Stimulated activated CD8-positive, alpha-beta memory T cell treated with anti-CD3 and anti-CD28 coated beads, Interleukin-7, amount 100 ng/mL, for 4 hours (primary cell): ENCODE results near the gene MATK.

Source experiments
- DNase-seq, 2 donors: peaks; one replicate each; pipeline ENCODE4 v3.0.0-alpha.2; 2020; ENCODE audit warnings: low read depth in 2 of 2

Gene MATK

DNA sequence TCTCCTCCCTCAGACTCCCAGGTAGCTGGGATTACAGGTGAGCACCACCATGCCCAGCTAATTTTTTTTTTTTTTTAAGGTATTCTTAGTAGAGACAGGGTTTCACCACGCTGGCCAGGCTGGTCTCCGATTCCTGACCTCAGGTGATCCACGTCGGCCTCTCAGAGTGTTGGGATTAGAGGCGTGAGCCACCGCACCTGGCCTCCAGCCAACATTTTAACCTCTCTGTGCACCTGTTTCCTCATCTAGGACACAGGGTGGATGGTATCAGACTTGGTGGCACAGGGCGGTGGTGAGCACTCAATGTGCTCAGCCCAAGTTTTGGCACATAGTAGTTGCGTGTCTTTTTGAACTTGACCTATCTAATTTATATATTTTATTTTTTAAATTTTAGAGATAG lies 37.2 kb downstream of the MATK start:
- no peak for DNase-seq

DNA sequence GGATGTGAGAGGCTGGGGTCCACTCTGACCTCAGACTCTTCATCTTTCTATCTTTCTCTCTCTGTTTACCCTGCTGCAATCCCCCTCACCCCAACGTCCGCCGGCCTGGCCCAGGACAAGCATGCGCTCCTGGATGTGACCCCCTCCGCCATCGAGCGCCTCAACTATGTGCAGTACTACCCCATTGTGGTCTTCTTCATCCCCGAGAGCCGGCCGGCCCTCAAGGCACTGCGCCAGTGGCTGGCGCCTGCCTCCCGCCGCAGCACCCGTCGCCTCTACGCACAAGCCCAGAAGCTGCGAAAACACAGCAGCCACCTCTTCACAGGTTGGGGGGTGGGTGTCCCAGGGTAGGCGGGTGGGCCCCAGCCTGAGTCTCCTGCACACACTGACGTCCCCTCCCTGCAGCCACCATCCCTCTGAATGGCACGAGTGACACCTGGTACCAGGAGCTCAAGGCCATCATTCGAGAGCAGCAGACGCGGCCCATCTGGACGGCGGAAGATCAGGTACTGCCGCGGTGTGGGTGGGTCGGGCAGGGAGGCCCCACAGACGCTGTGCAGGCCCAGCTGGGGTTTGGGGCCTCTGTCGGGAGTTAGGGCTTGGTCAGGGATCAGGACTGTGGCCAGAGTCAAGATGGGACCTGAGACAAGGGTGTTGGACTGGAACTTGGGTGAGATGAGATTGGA lies 39.7 kb downstream of the MATK start:
- no peak for DNase-seq

DNA sequence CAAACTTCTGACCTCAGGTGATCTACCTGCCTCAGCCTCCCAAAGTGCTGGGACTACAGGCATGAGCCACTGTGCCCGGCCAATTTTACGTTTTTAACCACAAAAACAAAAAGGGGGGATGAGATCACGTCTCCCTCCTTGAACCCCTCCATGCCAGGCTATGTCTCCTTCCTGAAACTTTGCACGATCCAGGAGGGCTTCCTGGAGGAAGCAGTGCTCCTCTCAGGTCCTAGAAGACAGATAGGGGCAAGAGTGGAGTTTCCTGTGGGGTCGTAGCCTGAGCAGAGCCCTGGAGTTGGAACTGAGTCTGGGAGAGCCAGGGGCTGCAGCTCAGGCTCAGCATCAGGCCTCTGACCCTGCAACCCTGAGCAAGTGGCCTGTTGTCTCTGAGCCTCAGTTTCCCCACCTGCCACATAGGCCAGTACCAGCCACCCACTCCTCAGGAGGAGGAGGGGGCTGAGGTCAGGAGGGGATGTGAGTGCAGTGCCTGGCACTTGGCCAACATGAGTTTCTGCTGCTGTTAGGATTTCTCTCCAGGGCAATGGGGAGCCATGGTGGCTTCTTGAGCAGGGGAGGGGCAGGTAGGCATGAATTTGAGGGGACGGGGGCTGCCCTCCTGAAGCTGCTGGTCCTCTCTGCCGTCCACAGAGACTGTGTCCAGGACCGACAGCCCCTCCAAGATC lies 40.7 kb downstream of the MATK start:
- no peak for DNase-seq

DNA sequence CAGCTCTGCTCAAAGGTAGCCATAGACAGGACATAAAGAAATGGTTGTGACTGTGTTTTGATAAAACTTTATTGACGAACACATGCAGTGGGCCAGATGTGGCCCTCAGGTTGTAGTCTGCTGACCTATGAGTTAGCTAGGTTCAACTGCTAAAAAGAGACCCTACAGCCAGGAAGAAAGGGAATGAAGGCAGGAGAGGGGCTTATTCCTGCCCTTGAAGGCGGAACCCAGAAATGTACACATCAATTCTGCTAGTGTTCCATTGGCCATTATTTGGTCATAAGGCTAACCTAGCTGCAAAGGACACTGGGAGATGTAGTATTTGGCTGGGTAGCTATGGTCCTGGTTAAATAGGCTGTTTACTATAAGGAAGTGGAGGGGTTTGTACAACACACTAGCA lies 42.7 kb downstream of the MATK start:
- no peak for DNase-seq

DNA sequence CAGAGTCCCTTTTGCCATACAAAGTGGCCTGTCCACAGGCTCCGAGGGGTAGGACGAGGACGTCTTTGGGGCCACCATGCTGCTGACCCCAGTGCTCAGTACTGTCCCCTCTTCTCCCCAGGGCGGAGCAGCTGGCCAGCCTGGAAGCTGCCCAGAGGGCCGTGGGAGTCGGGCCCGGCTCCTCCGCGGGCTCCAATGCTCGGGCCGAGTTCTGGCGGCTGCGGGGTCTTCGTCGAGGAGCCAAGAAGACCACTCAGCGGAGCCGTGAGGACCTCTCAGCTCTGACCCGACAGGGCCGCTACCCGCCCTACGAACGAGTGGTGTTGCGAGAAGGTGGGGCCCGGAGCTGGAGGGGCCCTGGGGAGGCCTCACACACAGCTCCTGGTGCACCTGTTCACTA lies 45.8 kb downstream of the MATK start:
- DNase-seq = no peak

DNA sequence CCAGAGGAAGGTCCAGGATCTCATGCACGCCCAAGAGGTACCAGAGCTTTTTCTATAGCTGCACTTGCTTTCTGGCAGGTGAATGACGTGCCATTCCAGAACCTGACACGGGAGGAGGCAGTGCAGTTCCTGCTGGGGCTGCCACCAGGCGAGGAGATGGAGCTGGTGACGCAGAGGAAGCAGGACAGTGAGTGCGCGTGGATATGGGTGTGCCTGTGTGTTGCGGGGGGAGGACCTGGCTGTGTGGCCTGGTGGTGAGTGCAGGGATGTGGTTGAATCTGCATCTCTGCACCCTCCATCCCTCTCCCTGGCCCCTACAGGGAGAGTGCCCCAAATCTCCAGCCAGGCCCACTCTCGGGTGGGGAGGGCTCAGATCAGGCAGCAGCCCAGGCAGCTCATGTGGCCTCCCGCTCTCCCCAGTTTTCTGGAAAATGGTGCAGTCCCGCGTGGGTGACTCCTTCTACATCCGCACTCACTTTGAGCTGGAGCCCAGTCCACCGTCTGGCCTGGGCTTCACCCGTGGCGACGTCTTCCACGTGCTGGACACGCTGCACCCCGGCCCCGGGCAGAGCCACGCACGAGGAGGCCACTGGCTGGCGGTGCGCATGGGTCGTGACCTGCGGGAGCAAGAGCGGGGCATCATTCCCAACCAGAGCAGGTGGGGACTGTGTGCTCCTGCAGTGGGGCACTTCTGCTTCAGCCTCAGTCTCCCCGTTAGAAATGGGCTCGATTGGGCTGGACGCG lies 47.5 kb downstream of the MATK start:
- DNase-seq = no peak

DNA sequence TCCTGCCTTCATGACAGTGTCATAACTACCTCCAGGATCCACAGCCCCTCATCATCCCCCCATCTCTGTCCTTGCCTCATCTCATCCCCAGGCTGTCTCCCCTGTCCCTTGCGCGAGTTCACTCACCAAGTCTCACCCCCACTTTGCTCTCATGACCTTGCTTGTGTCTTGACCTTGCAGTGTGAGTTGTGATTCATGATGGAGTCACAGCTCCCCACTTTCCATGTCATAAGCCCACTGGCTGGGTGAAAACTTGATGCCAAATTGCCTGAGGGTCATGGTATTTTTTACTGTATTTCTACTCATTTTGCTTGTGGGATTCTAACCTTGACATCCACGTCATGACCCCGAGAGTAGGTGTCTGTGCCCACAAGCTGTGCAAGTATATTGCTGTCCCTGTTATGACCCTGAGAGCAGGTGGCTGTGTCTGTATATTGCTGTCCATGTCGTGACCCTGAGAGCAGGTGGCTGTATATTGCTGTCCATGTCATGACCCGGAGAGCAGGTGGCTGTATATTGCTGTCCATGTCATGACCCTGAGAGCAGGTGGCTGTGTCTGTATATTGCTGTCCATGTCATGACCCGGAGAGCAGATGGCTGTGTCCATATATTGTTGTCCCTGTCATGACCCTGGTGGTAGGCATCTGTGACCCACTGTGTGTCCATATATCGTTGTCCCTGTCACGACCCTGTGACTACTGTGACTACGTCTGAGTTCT lies 48.5 kb downstream of the MATK start:
- DNase-seq = no peak

DNA sequence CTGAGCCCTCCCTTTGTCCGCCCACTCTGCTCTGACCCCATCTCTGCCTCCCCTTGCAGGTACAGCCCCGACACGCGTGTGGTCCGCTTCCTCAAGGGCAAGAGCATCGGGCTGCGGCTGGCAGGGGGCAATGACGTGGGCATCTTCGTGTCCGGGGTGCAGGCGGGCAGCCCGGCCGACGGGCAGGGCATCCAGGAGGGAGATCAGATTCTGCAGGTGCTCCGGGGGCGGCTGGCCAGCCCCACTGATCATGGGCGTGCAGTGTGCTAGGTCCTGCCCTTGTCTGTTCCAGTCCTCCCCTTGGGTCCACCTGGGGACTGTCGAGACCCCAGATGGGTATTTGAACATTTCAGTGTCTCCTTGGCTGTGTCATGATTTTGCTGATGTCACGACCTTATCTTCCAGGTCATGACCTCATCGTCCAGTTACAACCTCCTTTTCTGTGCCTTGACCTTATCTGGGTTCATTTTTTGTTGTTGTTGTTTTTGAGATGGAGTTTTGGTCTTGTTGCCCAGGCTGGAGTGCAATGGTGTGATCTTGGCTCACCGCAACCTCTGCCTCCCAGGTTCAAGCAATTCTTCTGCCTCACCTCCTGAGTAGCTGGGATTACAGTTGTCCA lies 50.0 kb downstream of the MATK start:
- no peak for DNase-seq

DNA sequence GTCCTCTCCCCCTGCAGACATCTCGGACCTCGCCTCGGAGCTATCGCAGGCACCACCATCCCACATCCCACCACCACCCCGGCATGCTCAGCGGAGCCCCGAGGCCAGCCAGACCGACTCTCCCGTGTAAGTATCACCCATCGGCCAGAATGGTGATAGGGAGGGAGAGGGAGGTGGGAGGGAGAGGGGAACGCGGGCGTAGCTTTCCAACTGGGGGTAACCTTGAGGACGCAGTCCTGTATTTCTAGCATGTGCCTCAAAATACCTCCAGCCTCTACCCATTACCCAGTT lies 51.9 kb downstream of the MATK start:
- DNase-seq = no peak

DNA sequence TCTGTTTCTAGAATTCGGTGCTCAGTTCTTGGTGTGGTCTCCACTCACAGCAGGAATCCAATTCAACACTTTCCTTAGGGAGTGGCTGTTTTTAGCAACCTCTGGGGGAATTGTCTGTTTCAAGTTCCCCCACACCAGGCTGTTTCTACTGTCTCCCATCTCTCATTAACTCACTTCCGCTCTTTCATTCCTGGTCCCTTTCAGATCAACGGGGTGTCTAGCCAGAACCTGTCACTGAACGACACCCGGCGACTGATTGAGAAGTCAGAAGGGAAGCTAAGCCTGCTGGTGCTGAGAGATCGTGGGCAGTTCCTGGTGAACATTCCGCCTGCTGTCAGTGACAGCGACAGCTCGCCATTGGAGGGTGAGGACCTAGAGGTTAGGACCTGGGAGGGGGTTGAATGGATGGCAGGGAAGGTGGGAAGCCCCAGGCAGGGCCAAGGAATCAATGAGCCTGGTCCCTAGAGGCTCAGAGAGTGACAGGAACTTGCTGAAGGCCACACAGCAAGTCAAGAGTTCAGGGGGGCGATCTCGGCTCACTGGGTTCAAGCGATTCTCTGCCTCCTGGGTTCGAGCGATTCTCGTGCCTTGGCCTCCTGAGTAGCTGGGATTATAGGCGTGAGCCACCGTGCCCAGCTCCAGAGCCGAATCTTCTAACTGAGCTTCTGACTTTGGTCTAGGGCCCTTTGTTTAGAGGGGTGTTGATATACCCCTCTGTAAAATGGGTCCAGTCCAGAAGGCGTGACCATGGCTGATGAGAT lies 52.5 kb downstream of the MATK start:
- DNase-seq = no peak

DNA sequence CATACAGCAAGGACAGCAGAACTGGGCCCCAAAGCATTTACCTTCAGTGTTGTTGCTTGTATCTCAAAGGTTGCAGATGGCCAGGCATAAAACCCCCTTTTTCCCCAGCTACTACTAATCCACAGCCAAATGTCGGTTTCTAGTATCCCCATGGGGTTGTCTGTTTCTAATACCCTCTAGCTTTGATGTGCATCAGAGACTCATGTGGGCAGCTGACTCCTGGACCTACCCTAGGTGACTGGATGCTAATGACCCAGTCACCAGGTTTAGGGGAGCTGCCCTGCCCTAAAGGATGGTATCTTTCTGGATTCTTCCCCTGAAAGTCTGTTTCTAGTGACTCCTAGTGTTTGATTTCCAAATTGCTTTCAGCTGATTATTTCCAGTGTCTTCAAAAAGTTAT lies 54.1 kb downstream of the MATK start:
- DNase-seq = no peak

DNA sequence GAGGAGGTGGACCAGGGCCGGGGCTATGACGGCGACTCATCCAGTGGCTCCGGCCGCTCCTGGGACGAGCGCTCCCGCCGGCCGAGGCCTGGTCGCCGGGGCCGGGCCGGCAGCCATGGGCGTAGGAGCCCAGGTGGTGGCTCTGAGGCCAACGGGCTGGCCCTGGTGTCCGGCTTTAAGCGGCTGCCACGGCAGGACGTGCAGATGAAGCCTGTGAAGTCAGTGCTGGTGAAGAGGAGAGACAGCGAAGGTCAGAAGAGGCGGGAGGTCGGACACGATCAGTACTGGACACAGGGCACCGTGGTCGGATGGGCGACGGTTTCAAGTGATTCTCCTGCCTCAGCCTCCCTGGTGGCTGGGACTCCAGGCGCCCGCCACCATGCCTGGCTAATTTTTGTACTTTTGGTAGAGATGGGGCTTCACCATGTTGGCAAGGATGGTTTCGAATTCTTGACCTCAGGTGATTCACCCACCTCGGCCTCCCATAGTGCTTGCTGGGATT lies 55.7 kb downstream of the MATK start:
- no peak for DNase-seq
